ENCODE data around the gene SLC15A4. TPM values are rescaled to one million over a fixed set of nuclear protein-coding genes. Genes with fewer than 3 reads are reported as not detected.
A peak's percentile ranks its signal among the peaks of the same experiment; 100 is the strongest.

Gene SLC15A4
- total and polyA plus RNA-seq, 4 donors, result 11.7 to 42.4 (median 31.9) TPM

GRCh38 chr12:128790653-128791373 is 32.9 kb downstream of the SLC15A4 start:
- Histone ChIP-seq H3K4me1 (ENCODE audit: control insufficient read depth in 5 of 5, insufficient read depth in 5 of 5, low read length in 5 of 5) (peaks cover 0 to 7% (median 0%) of the 10 kb centered on the region in 5 donors), H3K9me3 (ENCODE audit: control insufficient read depth in 4 of 4, insufficient read depth in 3 of 4, low read length in 3 of 4) (peaks cover 0 to 2% (median 0%) of the 10 kb centered on the region in 4 donors), H3K27ac (ENCODE audit: low read depth in 1 of 2, low read length in 1 of 2) (no peak overlapping the region), H3K36me3 (ENCODE audit: control insufficient read depth in 4 of 4, insufficient read depth in 4 of 4, low read length in 4 of 4) (peaks cover 12 to 22% (median 18%) of the 10 kb centered on the region in 4 donors), H3K27me3 (ENCODE audit: control insufficient read depth in 3 of 3, insufficient read depth in 3 of 3, low read length in 2 of 3) (no peaks in the 10 kb centered on the region), H3K9ac (ENCODE audit: insufficient read depth in 1 of 2, low read length in 2 of 2) (no peak overlapping the region), H3K4me3 (no peak overlapping the region)
- DNase-seq (no peak), ATAC-seq (ENCODE audit: insufficient read depth, low FRiP score) (no peak)
- TF ChIP-seq, protein P1, sequence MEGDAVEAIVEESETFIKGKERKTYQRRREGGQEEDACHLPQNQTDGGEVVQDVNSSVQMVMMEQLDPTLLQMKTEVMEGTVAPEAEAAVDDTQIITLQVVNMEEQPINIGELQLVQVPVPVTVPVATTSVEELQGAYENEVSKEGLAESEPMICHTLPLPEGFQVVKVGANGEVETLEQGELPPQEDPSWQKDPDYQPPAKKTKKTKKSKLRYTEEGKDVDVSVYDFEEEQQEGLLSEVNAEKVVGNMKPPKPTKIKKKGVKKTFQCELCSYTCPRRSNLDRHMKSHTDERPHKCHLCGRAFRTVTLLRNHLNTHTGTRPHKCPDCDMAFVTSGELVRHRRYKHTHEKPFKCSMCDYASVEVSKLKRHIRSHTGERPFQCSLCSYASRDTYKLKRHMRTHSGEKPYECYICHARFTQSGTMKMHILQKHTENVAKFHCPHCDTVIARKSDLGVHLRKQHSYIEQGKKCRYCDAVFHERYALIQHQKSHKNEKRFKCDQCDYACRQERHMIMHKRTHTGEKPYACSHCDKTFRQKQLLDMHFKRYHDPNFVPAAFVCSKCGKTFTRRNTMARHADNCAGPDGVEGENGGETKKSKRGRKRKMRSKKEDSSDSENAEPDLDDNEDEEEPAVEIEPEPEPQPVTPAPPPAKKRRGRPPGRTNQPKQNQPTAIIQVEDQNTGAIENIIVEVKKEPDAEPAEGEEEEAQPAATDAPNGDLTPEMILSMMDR (IDR thresholded peaks at IDR 0.05; ENCODE audit: control extremely low read depth, extremely low read depth), result no peak
- WGBS, 2 donors, result 94 to 96% methylated on average over 15 of the region's 15 CpGs

- Histone ChIP-seq H3K9ac (ENCODE audit: insufficient read depth in 1 of 2, low read length in 2 of 2) (no peak overlapping the region), H3K27me3 (ENCODE audit: control insufficient read depth in 3 of 3, insufficient read depth in 3 of 3, low read length in 2 of 3) (no peaks in the 10 kb centered on the region), H3K9me3 (ENCODE audit: control insufficient read depth in 4 of 4, insufficient read depth in 3 of 4, low read length in 3 of 4) (peaks cover 0 to 2% (median 0%) of the 10 kb centered on the region in 4 donors), H3K27ac (ENCODE audit: low read depth in 1 of 2, low read length in 1 of 2) (no peak overlapping the region), H3K36me3 (ENCODE audit: control insufficient read depth in 4 of 4, insufficient read depth in 4 of 4, low read length in 4 of 4) (peaks cover 9 to 18% (median 13%) of the 10 kb centered on the region in 4 donors), H3K4me3 (no peak overlapping the region), H3K4me1 (ENCODE audit: control insufficient read depth in 5 of 5, insufficient read depth in 5 of 5, low read length in 5 of 5) (peaks cover 0 to 7% (median 0%) of the 10 kb centered on the region in 5 donors)
- WGBS, 2 donors, result 85 to 86% methylated on average over 11 of the region's 11 CpGs
- ATAC-seq (ENCODE audit: insufficient read depth, low FRiP score) (no peak), DNase-seq (no peak)
- TF ChIP-seq, protein P1 (IDR thresholded peaks at IDR 0.05; ENCODE audit: control extremely low read depth, extremely low read depth), result no peak
These were observed 33.5 kb downstream of the SLC15A4 start for GRCh38 chr12:128790221-128790620.

- DNase-seq, result no peak
- WGBS, 2 donors, result 56 to 69% methylated on average over 12 of the region's 12 CpGs
- ATAC-seq (ENCODE audit: insufficient read depth, low FRiP score), result peak; percentile 45
- Histone ChIP-seq H3K27ac (ENCODE audit: low read depth in 1 of 2, low read length in 1 of 2) (no peak overlapping the region), H3K36me3 (ENCODE audit: control insufficient read depth in 4 of 4, insufficient read depth in 4 of 4, low read length in 4 of 4) (peaks cover 8 to 16% (median 13%) of the 10 kb centered on the region in 4 donors), H3K4me1 (ENCODE audit: control insufficient read depth in 5 of 5, insufficient read depth in 5 of 5, low read length in 5 of 5) (peaks cover 0 to 4% (median 0%) of the 10 kb centered on the region in 5 donors), H3K27me3 (ENCODE audit: control insufficient read depth in 3 of 3, insufficient read depth in 3 of 3, low read length in 2 of 3) (no peaks in the 10 kb centered on the region), H3K9ac (ENCODE audit: insufficient read depth in 1 of 2, low read length in 2 of 2) (no peak overlapping the region), H3K9me3 (ENCODE audit: control insufficient read depth in 4 of 4, insufficient read depth in 3 of 4, low read length in 3 of 4) (peaks cover 0 to 2% (median 0%) of the 10 kb centered on the region in 4 donors), H3K4me3 (no peak overlapping the region)
- TF ChIP-seq, protein P1 (IDR thresholded peaks at IDR 0.05; ENCODE audit: control extremely low read depth, extremely low read depth), result no peak
These were observed 34.3 kb downstream of the SLC15A4 start for GRCh38 chr12:128789356-128789929.

Data from lung (tissue), 12 donors.